HEK293 (cell line): Measurements from ENCODE around the gene ULBP2.
"Not testable (repeated sequence)": the region's sequence is repeated elsewhere in the genome, so short reads cannot be mapped to it uniquely, and the experiment has no call there.

Experiments used
- CTCF ChIA-PET: fragments of 350-600 bp; formaldehyde crosslinking; extraction: SDS; loops from one replicate; lab custom pipeline; 2021; ENCODE audit warnings: antibody characterized with exemption; lab: Yijun Ruan, JAX
- POLR2A ChIA-PET: fragments of 300-600 bp; formaldehyde crosslinking; extraction: SDS; loops from one replicate; lab custom pipeline; 2020; ENCODE audit warnings: antibody characterized with exemption, inconsistent platforms; lab: Yijun Ruan, JAX
- H3K27ac ChIP-seq: fragments of 200-500 bp; sonication (Bioruptor generic); 2 replicates; pipeline ENCODE4 v1.5.1; 2014; ENCODE audit warnings: low read depth, low read length, control low read depth, inconsistent platforms; ENCODE audit errors: extremely low read depth
- H3K36me3 ChIP-seq, 2 experiments: fragments of 200-500 bp in 1 of 2; sonication (Bioruptor generic) in 1 of 2; 1 replicate in 1 of 2; 2 replicates in 1 of 2; pipeline ENCODE4 v1.5.1; 2014 to 2017; ENCODE audit warnings: inconsistent platforms in 2 of 2, low read length in 2 of 2; ENCODE audit not compliant: control insufficient read depth in 2 of 2, insufficient read depth in 1 of 2
- H3K4me1 ChIP-seq: fragments of 200-500 bp; sonication (Bioruptor generic); 2 replicates; pipeline ENCODE4 v1.5.1; 2014; ENCODE audit warnings: mild to moderate bottlenecking, low read length, inconsistent platforms; ENCODE audit not compliant: control insufficient read depth, insufficient read depth
- H3K4me3 ChIP-seq: 2 replicates; pipeline ENCODE4 v1.5.1; 2011; ENCODE audit warnings: low read depth, mild to moderate bottlenecking, control low read depth, low read length, moderate library complexity
- H3K9me3 ChIP-seq: fragments of 200-500 bp; sonication (Bioruptor generic); 2 replicates; pipeline ENCODE4 v1.5.1; 2014; ENCODE audit warnings: low read depth, low read length, inconsistent platforms; ENCODE audit not compliant: control insufficient read depth, insufficient read depth
- KLF10 ChIP-seq: fragments of 450-650 bp; IDR thresholded peaks from 2 replicates; pipeline ENCODE4 v1.5.1; 2018; ENCODE audit warnings: missing biosample characterization, mild to moderate bottlenecking, missing genetic modification characterization
- SCRT2 ChIP-seq: fragments of 450-650 bp; formaldehyde crosslinking; IDR thresholded peaks from 2 replicates; pipeline ENCODE4 v1.5.1; 2016; ENCODE audit warnings: missing biosample characterization, missing genetic modification characterization
- ZNF16 ChIP-seq: fragments of 450-650 bp; formaldehyde crosslinking; IDR thresholded peaks from 2 replicates; pipeline ENCODE4 v1.5.1; 2016; ENCODE audit warnings: low read depth, missing biosample characterization, missing genetic modification characterization
- ZNF169 ChIP-seq: fragments of 450-650 bp; formaldehyde crosslinking; IDR thresholded peaks from 2 replicates; pipeline ENCODE4 v1.5.1; 2016; ENCODE audit warnings: missing biosample characterization, missing genetic modification characterization
- ZNF350 ChIP-seq: fragments of 450-650 bp; formaldehyde crosslinking; IDR thresholded peaks from 2 replicates; pipeline ENCODE4 v1.5.0; 2017; ENCODE audit warnings: missing biosample characterization, mild to moderate bottlenecking, missing genetic modification characterization
- ZNF473 ChIP-seq: fragments of 450-650 bp; formaldehyde crosslinking; IDR thresholded peaks from 2 replicates; pipeline ENCODE4 v1.5.1; 2017; ENCODE audit warnings: missing biosample characterization, missing genetic modification characterization
- ZNF623 ChIP-seq: fragments of 450-650 bp; formaldehyde crosslinking; IDR thresholded peaks from 2 replicates; pipeline ENCODE4 v1.5.1; 2016; ENCODE audit warnings: missing biosample characterization, missing genetic modification characterization
- TF ChIP-seq, protein P1 (sequence below): fragments of 450-650 bp; formaldehyde crosslinking; IDR thresholded peaks from 2 replicates; pipeline ENCODE4 v1.5.1; 2016; ENCODE audit warnings: missing biosample characterization, missing genetic modification characterization
- TF ChIP-seq, protein P2 (sequence below): fragments of 450-650 bp; formaldehyde crosslinking; IDR thresholded peaks from 2 replicates; pipeline ENCODE4 v1.5.1; 2017; ENCODE audit warnings: missing biosample characterization, missing genetic modification characterization

Gene ULBP2

DNA sequence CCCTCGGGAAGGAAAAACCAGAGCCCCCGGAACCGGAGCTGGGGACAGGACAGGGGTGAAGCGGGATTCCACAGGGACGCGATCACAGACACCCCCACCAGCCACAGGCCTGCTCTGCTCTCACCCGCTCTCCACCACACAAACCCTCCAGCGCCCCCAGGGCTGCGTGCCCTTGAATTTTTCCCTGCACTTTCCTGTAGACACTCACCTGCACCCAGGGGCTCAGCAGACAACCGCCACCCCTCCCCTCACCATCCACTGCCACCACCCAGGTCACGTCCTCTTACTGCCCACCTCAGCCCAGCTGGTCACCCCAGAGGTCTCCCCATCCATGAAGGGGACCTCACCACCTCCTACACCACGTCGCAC is 631 bp downstream of the ULBP2 start:
- H3K4me3 ChIP-seq = peak overlapping the region; percentile 69
- H3K4me1 ChIP-seq = no peaks in the 10 kb centered on the region
- H3K9me3 ChIP-seq = no peaks in the 10 kb centered on the region
- H3K36me3 ChIP-seq = peaks cover 0 to 7% of the 10 kb centered on the region in 2 experiments; a peak in 1 of 3 replicates
- POLR2A ChIA-PET = no interaction called here
- TF ChIP-seq KLF10 (tag by site-specific recombination) (no peak), SCRT2 (no peak), ZNF473 (tag by site-specific recombination) (no peak), ZNF350 (no peak), ZNF169 (tag by site-specific recombination) (no peak), ZNF623 (tag by site-specific recombination) (no peak), ZNF16 (tag by site-specific recombination) (no peak)
- TF ChIP-seq, protein P1, sequence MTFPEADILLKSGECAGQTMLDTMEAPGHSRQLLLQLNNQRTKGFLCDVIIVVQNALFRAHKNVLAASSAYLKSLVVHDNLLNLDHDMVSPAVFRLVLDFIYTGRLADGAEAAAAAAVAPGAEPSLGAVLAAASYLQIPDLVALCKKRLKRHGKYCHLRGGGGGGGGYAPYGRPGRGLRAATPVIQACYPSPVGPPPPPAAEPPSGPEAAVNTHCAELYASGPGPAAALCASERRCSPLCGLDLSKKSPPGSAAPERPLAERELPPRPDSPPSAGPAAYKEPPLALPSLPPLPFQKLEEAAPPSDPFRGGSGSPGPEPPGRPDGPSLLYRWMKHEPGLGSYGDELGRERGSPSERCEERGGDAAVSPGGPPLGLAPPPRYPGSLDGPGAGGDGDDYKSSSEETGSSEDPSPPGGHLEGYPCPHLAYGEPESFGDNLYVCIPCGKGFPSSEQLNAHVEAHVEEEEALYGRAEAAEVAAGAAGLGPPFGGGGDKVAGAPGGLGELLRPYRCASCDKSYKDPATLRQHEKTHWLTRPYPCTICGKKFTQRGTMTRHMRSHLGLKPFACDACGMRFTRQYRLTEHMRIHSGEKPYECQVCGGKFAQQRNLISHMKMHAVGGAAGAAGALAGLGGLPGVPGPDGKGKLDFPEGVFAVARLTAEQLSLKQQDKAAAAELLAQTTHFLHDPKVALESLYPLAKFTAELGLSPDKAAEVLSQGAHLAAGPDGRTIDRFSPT (tag by site-specific recombination) = peak; percentile 54; the same call in 1 of the 2 replicates
- TF ChIP-seq, protein P2, sequence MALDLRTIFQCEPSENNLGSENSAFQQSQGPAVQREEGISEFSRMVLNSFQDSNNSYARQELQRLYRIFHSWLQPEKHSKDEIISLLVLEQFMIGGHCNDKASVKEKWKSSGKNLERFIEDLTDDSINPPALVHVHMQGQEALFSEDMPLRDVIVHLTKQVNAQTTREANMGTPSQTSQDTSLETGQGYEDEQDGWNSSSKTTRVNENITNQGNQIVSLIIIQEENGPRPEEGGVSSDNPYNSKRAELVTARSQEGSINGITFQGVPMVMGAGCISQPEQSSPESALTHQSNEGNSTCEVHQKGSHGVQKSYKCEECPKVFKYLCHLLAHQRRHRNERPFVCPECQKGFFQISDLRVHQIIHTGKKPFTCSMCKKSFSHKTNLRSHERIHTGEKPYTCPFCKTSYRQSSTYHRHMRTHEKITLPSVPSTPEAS (tag by site-specific recombination) = no peak
- no peak overlapping the region; the same call in 1 of the 2 replicates for H3K27ac ChIP-seq
- CTCF ChIA-PET = no interaction called here

GRCh38 chr6:149943321-149943720 is 1.5 kb downstream of the ULBP2 start:
- POLR2A ChIA-PET = not testable (repeated sequence)

GRCh38 chr6:149945276-149945675 is 3.5 kb downstream of the ULBP2 start:
- CTCF ChIA-PET, H3K9me3 ChIP-seq, H3K27ac ChIP-seq, POLR2A ChIA-PET, H3K4me1 ChIP-seq, H3K4me3 ChIP-seq, H3K36me3 ChIP-seq: not testable (repeated sequence)

More at GRCh38 chr6:149943321-149943720, 1.5 kb downstream of the ULBP2 start:
- H3K9me3 ChIP-seq, CTCF ChIA-PET, H3K4me3 ChIP-seq, H3K36me3 ChIP-seq, H3K27ac ChIP-seq, H3K4me1 ChIP-seq: not testable (repeated sequence)

DNA sequence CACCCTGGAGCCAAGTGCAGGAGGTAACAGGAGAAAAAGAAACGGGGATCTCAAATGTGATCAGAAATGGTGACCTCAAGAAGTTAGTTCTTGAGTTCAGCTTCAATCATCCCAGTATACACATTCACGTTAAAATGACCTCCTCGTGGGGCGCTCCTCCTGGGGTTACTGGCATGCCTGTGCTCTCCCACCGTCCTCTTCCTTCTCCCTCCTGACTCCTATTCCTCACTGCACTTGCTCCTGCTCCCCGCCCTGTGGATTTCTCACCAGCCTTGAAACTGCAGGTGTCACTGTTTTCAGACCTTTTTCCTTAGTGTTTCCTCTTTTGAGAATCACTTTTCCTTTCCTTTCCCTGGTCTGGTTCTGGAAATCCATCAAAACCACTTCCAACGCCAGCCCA is 4.8 kb downstream of the ULBP2 start:
- POLR2A ChIA-PET, H3K4me1 ChIP-seq, H3K36me3 ChIP-seq, H3K9me3 ChIP-seq, H3K4me3 ChIP-seq, H3K27ac ChIP-seq: not testable (repeated sequence)
- CTCF ChIA-PET = interaction anchor here (0.6 kb wide), 1 partner anchor 119 kb away, joined by 4 read pairs; no protein-coding TSS in a partner anchor

GRCh38 chr6:149947533-149947932 is 5.7 kb downstream of the ULBP2 start:
- not testable (repeated sequence) for H3K27ac ChIP-seq, H3K4me3 ChIP-seq, H3K9me3 ChIP-seq, H3K36me3 ChIP-seq, H3K4me1 ChIP-seq
- CTCF ChIA-PET = interaction anchor here (1.2 to 1.3 kb wide), 2 partner anchors 44 to 69 kb away, joined by 3 read pairs; no protein-coding TSS in a partner anchor
- POLR2A ChIA-PET = interaction anchor here (3.0 kb wide), 1 partner anchor 16 kb away, joined by 10 read pairs; the partner anchor contains the start of gene ULBP1
